ENCODE measurements around the gene FAM53B. TPM values are rescaled to one million over a fixed set of nuclear protein-coding genes. Genes with fewer than 3 reads are reported as not detected.

The FAM53B gene
- total RNA-seq, 1 experiment from 2014 or later = 14.9 TPM

DNA sequence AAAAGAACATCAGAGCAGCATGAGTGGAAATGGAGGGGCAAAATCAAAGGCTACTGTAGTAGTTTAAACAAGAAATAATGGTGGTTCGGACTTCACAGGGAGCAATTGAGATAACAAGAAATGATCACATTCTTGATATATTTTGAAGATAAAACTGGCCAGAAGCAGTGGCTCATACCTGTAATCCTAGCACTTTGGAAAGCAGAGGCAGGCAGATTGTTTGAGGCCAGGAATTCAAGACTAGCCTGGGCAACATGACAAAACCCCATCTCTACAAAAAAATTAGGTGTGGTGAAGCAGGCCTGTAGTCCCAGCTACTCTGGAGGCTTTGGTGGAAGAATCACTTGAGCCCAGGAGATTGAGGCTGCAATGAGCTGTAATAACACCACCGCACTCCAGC is 24.6 kb upstream of the FAM53B start:
- POLR2A ChIA-PET = no interaction called here
- no TSS peak for BruUV-seq (replicated peaks)
- no peak overlapping the region for H3K4me3 Mint-ChIP-seq (ENCODE audit: unreplicated experiment)

GRCh38 chr10:124765256-124765655 is 21.1 kb upstream of the FAM53B start:
- CTCF ChIA-PET = interaction anchor here (0.6 to 1.2 kb wide), 3 partner anchors 9 to 397 kb away, joined by 3 to 4 read pairs (median 3); no protein-coding TSS in a partner anchor
- Mint-ChIP-seq H3K36me3 (ENCODE audit: insufficient read depth, unreplicated experiment) (peaks cover 50% of the 10 kb centered on the region), H3K9me3 (ENCODE audit: unreplicated experiment) (no peaks in the 10 kb centered on the region), H3K27ac (ENCODE audit: low read depth, unreplicated experiment) (no peak overlapping the region), H3K27me3 (ENCODE audit: insufficient read depth, unreplicated experiment) (no peaks in the 10 kb centered on the region), H3K4me1 (ENCODE audit: insufficient read depth, unreplicated experiment) (no peaks in the 10 kb centered on the region), H3K4me3 (ENCODE audit: unreplicated experiment) (no peak overlapping the region)
- POLR2A ChIA-PET = interaction anchor here (0.5 to 0.8 kb wide), 2 partner anchors 20 to 163 kb away, joined by 3 read pairs; no protein-coding TSS in a partner anchor
- no peak for TF ChIP-seq CTCF (IDR thresholded peaks at IDR 0.05; ENCODE audit: unreplicated experiment)
- no peak for DNase-seq (ENCODE audit: unreplicated experiment)
- intact Hi-C loops (cut with micrococcal nuclease) = no loop called here
- BruUV-seq (replicated peaks) = no TSS peak

More for the DNA sequence above, 24.6 kb upstream of the FAM53B start:
- H3K4me1 Mint-ChIP-seq (ENCODE audit: insufficient read depth, unreplicated experiment) = no peaks in the 10 kb centered on the region
- no peak overlapping the region for H3K27ac Mint-ChIP-seq (ENCODE audit: low read depth, unreplicated experiment)
- DNase-seq (ENCODE audit: unreplicated experiment) = no peak
- H3K27me3 Mint-ChIP-seq (ENCODE audit: insufficient read depth, unreplicated experiment) = no peaks in the 10 kb centered on the region
- peaks cover 56% of the 10 kb centered on the region for H3K36me3 Mint-ChIP-seq (ENCODE audit: insufficient read depth, unreplicated experiment)
- CTCF ChIA-PET = interaction anchor here (0.7 kb wide), 1 partner anchor 27 kb away, joined by 3 read pairs; no protein-coding TSS in a partner anchor
- TF ChIP-seq CTCF (IDR thresholded peaks at IDR 0.05; ENCODE audit: unreplicated experiment) = no peak
- H3K9me3 Mint-ChIP-seq (ENCODE audit: unreplicated experiment) = no peaks in the 10 kb centered on the region
- intact Hi-C loops (cut with micrococcal nuclease) = no loop called here

DNA sequence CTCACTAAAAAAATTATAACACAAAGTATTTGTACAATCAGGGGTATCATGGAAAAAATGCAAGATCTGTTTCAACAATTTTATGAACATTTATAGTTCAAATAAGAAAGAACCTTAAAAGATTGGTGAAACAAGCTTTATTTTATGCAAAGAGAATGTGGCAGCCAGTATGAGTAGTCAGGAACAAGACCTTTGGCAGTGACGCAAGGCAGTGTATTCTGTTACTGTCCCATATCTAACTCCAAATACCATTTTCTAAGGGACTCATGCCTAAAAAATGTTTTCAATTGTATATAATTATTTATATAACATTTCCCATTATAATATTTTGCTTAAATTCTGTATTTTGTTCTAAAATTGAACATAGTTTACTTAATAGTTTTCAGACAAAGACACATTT is 19.1 kb upstream of the FAM53B start:
- no peak overlapping the region for H3K27ac Mint-ChIP-seq (ENCODE audit: low read depth, unreplicated experiment)
- no TSS peak for BruUV-seq (replicated peaks)
- H3K4me1 Mint-ChIP-seq (ENCODE audit: insufficient read depth, unreplicated experiment) = no peaks in the 10 kb centered on the region
- H3K4me3 Mint-ChIP-seq (ENCODE audit: unreplicated experiment) = no peak overlapping the region
- intact Hi-C loops (cut with micrococcal nuclease) = no loop called here
- no peaks in the 10 kb centered on the region for H3K9me3 Mint-ChIP-seq (ENCODE audit: unreplicated experiment)
- ChIA-PET CTCF (interaction anchor here (1.2 kb wide), 1 partner anchor 104 kb away, joined by 3 read pairs; no protein-coding TSS in a partner anchor), POLR2A (interaction anchor here (0.6 to 1.5 kb wide), 3 partner anchors 8 to 145 kb away, joined by 3 to 4 read pairs (median 3); no protein-coding TSS in a partner anchor)
- no peak for DNase-seq (ENCODE audit: unreplicated experiment)
- H3K27me3 Mint-ChIP-seq (ENCODE audit: insufficient read depth, unreplicated experiment) = no peaks in the 10 kb centered on the region
- H3K36me3 Mint-ChIP-seq (ENCODE audit: insufficient read depth, unreplicated experiment) = peaks cover 45% of the 10 kb centered on the region
- no peak for TF ChIP-seq CTCF (IDR thresholded peaks at IDR 0.05; ENCODE audit: unreplicated experiment)

- Mint-ChIP-seq H3K9me3 (ENCODE audit: unreplicated experiment) (no peaks in the 10 kb centered on the region), H3K27ac (ENCODE audit: low read depth, unreplicated experiment) (no peak overlapping the region), H3K27me3 (ENCODE audit: insufficient read depth, unreplicated experiment) (no peaks in the 10 kb centered on the region), H3K4me3 (ENCODE audit: unreplicated experiment) (no peak overlapping the region), H3K4me1 (ENCODE audit: insufficient read depth, unreplicated experiment) (no peaks in the 10 kb centered on the region), H3K36me3 (ENCODE audit: insufficient read depth, unreplicated experiment) (peaks cover 46% of the 10 kb centered on the region)
- TF ChIP-seq CTCF (IDR thresholded peaks at IDR 0.05; ENCODE audit: unreplicated experiment) = no peak
- no TSS peak for BruUV-seq (replicated peaks)
- ChIA-PET CTCF (interaction anchor here (1.7 to 2.5 kb wide), 2 partner anchors 13 to 232 kb away, joined by 5 to 10 read pairs; no protein-coding TSS in a partner anchor), POLR2A (interaction anchor here (0.7 to 1.5 kb wide), 4 partner anchors 9 to 221 kb away, joined by 3 to 4 read pairs (median 3); no protein-coding TSS in a partner anchor)
- intact Hi-C loops (cut with micrococcal nuclease) = no loop called here
- DNase-seq (ENCODE audit: unreplicated experiment) = no peak
Observed at GRCh38 chr10:124762281-124762680, 18.1 kb upstream of the FAM53B start.

Measured in MCF 10A (cell line).